Raji (cell line): ENCODE results near the gene CELF5.

Experiments used
- POLR2A ChIP-seq: IDR thresholded peaks from 2 replicates; pipeline ENCODE4 v1.6.1; 2011; ENCODE audit warnings: low read depth, low read length, control low read depth; ENCODE audit not compliant: insufficient read depth

The CELF5 gene

DNA sequence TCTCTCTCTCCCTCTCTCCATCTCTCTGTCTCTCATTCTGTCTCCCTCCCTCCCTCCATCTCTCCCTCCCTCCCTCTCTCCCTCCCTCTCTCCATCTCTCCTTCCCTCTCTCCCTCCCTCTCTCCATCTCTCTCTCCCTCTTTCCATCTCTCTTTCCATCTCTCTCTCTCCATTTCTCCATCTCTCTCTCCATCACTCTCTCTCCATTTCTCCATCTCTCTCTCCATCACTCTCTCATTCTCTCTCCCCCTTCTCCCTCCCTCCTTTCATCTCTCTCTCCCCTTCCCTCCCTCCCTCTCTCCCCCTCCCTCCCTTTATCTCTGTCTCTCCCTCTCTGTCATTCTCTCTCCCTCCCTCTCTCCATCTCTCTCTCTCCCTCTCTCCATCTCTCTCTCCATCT, 86.2 kb downstream of the CELF5 start:
- no peak for TF ChIP-seq POLR2A

- no peak for TF ChIP-seq POLR2A
Observed at GRCh38 chr19:3313199-3313575, 88.7 kb downstream of the CELF5 start.

GRCh38 chr19:3314962-3315675, 90.7 kb downstream of the CELF5 start:
- TF ChIP-seq POLR2A: no peak

GRCh38 chr19:3315676-3315973, 91.2 kb downstream of the CELF5 start:
- TF ChIP-seq POLR2A: no peak

GRCh38 chr19:3316132-3316648, 91.7 kb downstream of the CELF5 start:
- no peak for TF ChIP-seq POLR2A

DNA sequence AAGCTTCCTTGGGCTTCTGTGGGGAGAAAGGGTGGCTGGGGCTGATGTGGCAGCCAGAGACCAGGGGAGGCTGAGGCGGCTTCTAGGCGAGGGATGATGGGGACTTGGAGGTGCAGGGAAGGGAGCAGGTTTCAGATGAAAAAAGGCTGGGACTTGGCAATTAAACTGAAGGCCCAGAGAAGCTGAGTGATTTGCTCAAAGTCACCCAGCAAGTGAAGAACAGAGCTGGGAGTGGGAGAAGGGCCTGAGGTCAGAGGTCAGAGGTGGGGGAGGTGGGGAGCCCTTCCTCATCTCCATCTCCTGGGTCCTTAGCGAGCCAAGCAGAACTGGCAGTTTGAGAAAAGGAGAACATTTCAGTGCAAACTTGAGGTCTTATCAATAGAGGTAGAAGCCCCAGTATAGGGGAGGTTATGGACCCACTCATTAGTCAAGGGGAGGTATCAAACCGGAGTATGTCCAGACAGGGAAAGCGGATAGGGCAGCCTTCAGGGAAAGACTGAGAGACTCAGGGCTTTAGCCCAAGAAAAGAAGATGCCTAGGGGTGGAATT, 92.3 kb downstream of the CELF5 start:
- TF ChIP-seq POLR2A: no peak

- no peak for TF ChIP-seq POLR2A
Observed at GRCh38 chr19:3319643-3320353, 95.3 kb downstream of the CELF5 start.

DNA sequence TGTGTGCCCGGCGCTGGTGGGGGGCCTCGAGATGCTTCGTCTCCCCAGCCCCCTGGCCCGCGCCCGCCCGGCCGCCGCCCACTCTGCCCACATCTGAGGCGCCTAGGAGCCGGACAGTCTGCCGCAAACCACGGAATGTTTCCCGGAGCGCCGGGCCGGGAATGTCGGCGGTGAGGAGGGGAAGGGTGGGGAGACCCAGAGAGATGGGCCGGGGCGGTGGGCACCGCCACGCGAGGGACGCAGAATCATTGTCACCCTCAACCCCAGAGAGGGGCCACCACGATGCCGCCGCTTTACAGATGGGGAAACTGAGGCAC, 95.9 kb downstream of the CELF5 start:
- no peak for TF ChIP-seq POLR2A

DNA sequence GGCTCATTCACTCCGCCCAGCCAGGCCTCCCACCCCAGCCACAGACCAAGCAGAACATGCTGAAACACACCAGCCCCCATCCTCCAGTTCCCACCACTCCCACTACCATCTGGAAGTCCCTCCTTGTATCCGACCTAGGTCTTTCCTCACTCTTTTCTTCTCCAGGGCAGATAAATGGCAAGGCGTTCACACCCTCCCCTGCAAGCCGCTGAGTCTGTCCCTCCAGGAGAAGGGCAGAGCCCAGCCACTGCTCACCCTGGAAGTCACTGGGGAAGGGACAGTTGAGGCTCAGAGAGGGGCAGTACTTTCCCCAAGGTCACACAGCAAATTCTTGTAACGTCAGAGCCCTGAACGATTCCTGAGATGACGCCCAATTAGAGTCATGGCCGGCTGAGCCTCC, 96.4 kb downstream of the CELF5 start:
- TF ChIP-seq POLR2A: no peak

DNA sequence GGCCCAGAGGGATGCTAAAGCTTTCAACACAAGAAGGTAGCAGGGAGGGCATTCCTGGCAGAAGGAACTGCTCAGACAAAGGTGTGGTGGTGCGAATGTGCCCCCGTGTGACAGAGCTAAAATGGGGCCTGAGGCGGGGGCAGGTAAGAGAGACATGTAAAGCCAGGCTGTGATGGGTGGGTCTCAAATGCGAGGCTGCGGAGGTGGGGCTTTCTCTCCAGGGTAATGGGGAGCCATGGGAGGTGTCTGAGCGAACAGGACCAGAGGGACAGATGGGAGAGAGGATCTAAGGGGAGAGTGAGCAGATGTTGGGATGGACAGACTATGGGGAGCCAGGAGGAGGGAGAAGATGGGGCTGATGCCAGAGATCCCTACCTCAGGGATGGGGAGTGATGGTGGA, 97.2 kb downstream of the CELF5 start:
- TF ChIP-seq POLR2A: no peak

- TF ChIP-seq POLR2A: no peak
Observed at GRCh38 chr19:3322199-3322978, 97.9 kb downstream of the CELF5 start.

DNA sequence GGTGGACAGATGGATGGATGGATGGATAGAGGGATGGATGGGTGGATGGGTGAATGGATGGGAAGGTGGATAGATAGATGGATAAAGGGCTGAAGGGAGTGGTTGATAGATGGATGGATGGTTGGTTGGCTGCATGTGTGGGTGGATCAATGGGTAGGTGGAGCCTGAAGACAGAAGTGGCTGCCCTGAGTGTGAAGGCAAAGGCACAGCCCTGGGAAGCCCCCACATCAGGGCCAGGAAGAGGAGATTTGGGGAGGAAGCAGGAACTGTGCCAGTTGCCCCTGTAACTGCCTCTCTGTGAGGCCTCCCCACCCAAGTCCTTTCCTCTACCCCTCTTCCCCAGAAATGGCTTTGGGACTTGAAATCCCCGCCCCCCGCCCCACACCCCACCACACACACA, 98.6 kb downstream of the CELF5 start:
- no peak for TF ChIP-seq POLR2A

GRCh38 chr19:3323658-3324057, 99.2 kb downstream of the CELF5 start:
- TF ChIP-seq POLR2A: no peak

- no peak for TF ChIP-seq POLR2A
Observed at GRCh38 chr19:3324405-3324856, 100.0 kb downstream of the CELF5 start.

GRCh38 chr19:3325451-3325850, 101.0 kb downstream of the CELF5 start:
- no peak for TF ChIP-seq POLR2A

DNA sequence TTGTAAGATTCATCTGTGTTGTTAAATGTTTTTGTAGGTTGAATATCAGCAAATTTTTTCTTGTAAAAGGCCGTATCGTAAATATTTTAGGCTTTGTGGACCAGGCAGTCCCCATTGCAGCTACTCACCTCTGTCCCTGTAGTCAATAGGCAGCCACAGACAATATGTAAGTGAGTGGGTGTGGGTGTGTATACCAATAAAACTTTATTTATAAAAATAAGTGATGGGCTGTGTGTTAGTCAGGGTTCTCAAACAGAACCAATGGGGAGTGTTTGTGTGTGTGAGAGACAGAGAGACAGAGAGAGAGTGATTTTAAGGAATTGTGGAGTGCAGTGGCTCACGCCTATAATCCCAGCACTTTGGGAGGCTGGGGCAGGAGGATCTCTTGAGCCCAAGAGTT, 104.3 kb downstream of the CELF5 start:
- no peak for TF ChIP-seq POLR2A
